Ectodermal cell (in vitro differentiated cells): ENCODE measurements around the gene FAF2.
"Not testable (repeated sequence)": the region's sequence is repeated elsewhere in the genome, so short reads cannot be mapped to it uniquely, and the experiment has no call there.

Experiments used
- H3K27ac ChIP-seq: 2 replicates; pipeline ENCODE4 v1.7.0; 2013; ENCODE audit warnings: mild to moderate bottlenecking, low read depth, low read length; ENCODE audit not compliant: insufficient read depth, poor library complexity, severe bottlenecking
- H3K27me3 ChIP-seq: 2 replicates; pipeline ENCODE4 v1.7.0; 2013; ENCODE audit warnings: mild to moderate bottlenecking, low read length; ENCODE audit not compliant: insufficient read depth, control insufficient read depth, poor library complexity, severe bottlenecking
- H3K36me3 ChIP-seq: one replicate; pipeline ENCODE4 v1.7.0; 2013; ENCODE audit warnings: low read length; ENCODE audit not compliant: control insufficient read depth, insufficient read depth
- H3K4me1 ChIP-seq: one replicate; pipeline ENCODE4 v1.7.0; 2013; ENCODE audit warnings: low read length; ENCODE audit not compliant: control insufficient read depth, insufficient read depth
- H3K4me3 ChIP-seq: 2 replicates; pipeline ENCODE4 v1.7.0; 2013; ENCODE audit warnings: low read depth, low read length, control low read depth; ENCODE audit not compliant: insufficient read depth
- H3K9me3 ChIP-seq: 2 replicates; pipeline ENCODE4 v1.7.0; 2013; ENCODE audit warnings: mild to moderate bottlenecking, low read length, moderate library complexity; ENCODE audit not compliant: control insufficient read depth
- WGBS, 2 experiments: methylation state at CpG; one replicate each; pipeline ENCODE4 v1.1.7; 2013; ENCODE audit warnings: missing lambda C conversion rate in 2 of 2; 5-methylcytosine and 5-hydroxymethylcytosine counted together

The FAF2 gene

GRCh38 chr5:176550937-176551336, 102.8 kb downstream of the FAF2 start:
- H3K36me3 ChIP-seq, H3K4me1 ChIP-seq, H3K9me3 ChIP-seq, H3K27me3 ChIP-seq, H3K4me3 ChIP-seq, H3K27ac ChIP-seq: not testable (repeated sequence)
- WGBS, 2 experiments, result 88 to 91% methylated on average over 11 of the region's 11 CpGs

GRCh38 chr5:176552332-176552869, 104.2 kb downstream of the FAF2 start:
- Histone ChIP-seq H3K4me1 (no peaks in the 10 kb centered on the region), H3K27ac (no peak overlapping the region), H3K4me3 (no peak overlapping the region), H3K9me3 (no peaks in the 10 kb centered on the region), H3K36me3 (no peaks in the 10 kb centered on the region), H3K27me3 (no peaks in the 10 kb centered on the region)
- 91 to 92% methylated on average over 11 of the region's 11 CpGs for WGBS, 2 experiments

GRCh38 chr5:176553260-176554085, 105.3 kb downstream of the FAF2 start:
- no peaks in the 10 kb centered on the region for H3K36me3 ChIP-seq
- H3K4me1 ChIP-seq, result no peaks in the 10 kb centered on the region
- H3K9me3 ChIP-seq, result no peaks in the 10 kb centered on the region
- H3K4me3 ChIP-seq, result no peak overlapping the region
- WGBS, 2 experiments, result 72 to 77% methylated on average over 18 of the region's 18 CpGs
- no peak overlapping the region for H3K27ac ChIP-seq
- no peaks in the 10 kb centered on the region for H3K27me3 ChIP-seq

- Histone ChIP-seq H3K4me3 (no peak overlapping the region), H3K36me3 (no peaks in the 10 kb centered on the region), H3K27ac (no peak overlapping the region), H3K9me3 (no peaks in the 10 kb centered on the region), H3K4me1 (no peaks in the 10 kb centered on the region), H3K27me3 (no peaks in the 10 kb centered on the region)
- WGBS, 2 experiments, result 94 to 95% methylated on average over 12 of the region's 13 CpGs
Observed at GRCh38 chr5:176557846-176558245, 109.7 kb downstream of the FAF2 start.
